Measurements from ENCODE around the gene MED12L.

DNA sequence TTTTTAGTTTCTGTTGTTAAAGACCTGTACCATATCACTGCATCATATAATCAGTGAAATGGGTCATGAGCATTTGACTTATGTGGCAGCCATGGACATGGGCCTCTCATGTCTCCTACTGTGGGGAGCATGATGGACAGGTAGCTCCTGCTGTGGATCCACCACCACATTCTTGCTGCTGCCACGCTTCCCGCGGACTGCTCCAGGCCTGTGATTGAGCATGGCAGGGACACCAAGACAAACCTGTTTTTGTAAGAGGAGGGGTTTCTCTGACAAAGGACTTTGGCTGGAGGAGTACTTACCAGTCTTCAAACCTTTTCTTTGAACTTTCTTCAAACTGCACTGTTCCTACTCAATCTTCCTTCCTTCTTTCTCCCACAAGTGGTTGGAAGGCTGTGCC is 210.8 kb downstream of the MED12L start:
- TF ChIP-seq ZC3H10 (CRISPR knock-in tag; IDR thresholded peaks at IDR 0.05) (no peak), ZFP3 (CRISPR knock-in tag; IDR thresholded peaks at IDR 0.05) (no peak), ZNF8 (CRISPR knock-in tag; IDR thresholded peaks at IDR 0.05) (no peak)
- TF ChIP-seq, protein P1, sequence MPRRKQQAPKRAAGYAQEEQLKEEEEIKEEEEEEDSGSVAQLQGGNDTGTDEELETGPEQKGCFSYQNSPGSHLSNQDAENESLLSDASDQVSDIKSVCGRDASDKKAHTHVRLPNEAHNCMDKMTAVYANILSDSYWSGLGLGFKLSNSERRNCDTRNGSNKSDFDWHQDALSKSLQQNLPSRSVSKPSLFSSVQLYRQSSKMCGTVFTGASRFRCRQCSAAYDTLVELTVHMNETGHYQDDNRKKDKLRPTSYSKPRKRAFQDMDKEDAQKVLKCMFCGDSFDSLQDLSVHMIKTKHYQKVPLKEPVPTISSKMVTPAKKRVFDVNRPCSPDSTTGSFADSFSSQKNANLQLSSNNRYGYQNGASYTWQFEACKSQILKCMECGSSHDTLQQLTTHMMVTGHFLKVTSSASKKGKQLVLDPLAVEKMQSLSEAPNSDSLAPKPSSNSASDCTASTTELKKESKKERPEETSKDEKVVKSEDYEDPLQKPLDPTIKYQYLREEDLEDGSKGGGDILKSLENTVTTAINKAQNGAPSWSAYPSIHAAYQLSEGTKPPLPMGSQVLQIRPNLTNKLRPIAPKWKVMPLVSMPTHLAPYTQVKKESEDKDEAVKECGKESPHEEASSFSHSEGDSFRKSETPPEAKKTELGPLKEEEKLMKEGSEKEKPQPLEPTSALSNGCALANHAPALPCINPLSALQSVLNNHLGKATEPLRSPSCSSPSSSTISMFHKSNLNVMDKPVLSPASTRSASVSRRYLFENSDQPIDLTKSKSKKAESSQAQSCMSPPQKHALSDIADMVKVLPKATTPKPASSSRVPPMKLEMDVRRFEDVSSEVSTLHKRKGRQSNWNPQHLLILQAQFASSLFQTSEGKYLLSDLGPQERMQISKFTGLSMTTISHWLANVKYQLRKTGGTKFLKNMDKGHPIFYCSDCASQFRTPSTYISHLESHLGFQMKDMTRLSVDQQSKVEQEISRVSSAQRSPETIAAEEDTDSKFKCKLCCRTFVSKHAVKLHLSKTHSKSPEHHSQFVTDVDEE (CRISPR knock-in tag; IDR thresholded peaks at IDR 0.05), result no peak
- TF ChIP-seq, protein P2, sequence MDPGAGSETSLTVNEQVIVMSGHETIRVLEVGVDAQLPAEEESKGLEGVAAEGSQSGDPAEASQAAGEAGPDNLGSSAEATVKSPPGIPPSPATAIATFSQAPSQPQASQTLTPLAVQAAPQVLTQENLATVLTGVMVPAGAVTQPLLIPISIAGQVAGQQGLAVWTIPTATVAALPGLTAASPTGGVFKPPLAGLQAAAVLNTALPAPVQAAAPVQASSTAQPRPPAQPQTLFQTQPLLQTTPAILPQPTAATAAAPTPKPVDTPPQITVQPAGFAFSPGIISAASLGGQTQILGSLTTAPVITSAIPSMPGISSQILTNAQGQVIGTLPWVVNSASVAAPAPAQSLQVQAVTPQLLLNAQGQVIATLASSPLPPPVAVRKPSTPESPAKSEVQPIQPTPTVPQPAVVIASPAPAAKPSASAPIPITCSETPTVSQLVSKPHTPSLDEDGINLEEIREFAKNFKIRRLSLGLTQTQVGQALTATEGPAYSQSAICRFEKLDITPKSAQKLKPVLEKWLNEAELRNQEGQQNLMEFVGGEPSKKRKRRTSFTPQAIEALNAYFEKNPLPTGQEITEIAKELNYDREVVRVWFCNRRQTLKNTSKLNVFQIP (CRISPR knock-in tag; IDR thresholded peaks at IDR 0.05; ENCODE audit: borderline replicate concordance, low read depth), result no peak
